HG02852 (cell line): ENCODE results near the gene TMEM87A.

Experiments
- ATAC-seq: cut with Tn5 transposase; IDR thresholded peaks from one replicate; pipeline ENCODE4 v1.9.1; 2021; ENCODE audit warnings: mild to moderate bottlenecking, moderate library complexity; ENCODE audit not compliant: unreplicated experiment

Gene TMEM87A

DNA sequence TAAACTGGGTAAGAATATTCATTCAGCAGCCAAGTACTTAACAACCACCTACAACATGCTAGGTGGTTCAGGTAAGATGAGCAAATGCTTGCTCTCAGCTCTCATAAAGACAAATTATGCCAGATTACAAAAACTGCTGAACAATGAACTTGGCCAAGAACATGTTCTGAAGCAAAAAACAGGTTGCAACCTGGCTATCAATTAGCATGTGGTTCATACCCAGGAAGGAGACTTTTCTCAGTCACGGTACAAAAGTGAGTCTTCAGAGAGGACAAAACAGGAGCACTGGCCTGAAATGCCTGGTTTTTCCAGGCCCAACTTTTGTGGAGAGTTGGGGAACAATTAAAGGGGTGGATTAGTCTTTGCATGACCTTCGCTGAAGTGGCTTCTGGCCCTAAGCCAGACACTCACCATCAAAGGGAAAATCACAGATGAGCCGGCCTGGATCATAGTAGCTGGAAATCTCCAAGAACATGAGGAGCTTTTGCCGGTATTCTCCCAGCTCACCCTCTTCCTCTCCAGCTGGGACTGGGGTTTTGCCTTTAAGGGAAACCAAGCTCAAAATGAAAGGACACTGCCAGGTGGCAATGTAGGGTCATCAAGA lies 109.2 kb downstream of the TMEM87A start:
- no peak for ATAC-seq

DNA sequence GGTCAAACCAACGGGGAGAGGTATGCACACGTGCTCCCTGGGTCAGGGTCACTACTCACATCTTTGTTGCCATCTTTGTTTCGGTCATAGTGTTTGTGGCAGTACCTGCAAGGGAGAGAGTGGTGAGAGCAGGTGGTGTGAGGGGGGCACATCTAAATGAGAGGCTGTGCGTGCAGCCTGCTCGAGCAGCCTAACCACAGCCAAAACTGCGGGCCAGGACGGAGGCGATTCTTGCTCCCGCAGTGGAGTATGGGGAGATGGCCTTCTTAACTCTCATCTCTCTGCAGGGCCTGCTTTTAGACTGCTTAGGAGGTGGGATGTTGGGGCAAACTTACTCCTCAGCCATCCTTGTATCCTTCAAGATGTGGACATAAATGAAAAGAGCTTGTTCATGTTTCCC lies 109.9 kb downstream of the TMEM87A start:
- ATAC-seq: no peak
